Measurements from ENCODE around the gene ELMO1. TPM values are rescaled to one million over a fixed set of nuclear protein-coding genes. Genes with fewer than 3 reads are reported as not detected.

ELMO1 gene
- total RNA-seq, 1 donor from 2014 or later: 110 TPM

DNA sequence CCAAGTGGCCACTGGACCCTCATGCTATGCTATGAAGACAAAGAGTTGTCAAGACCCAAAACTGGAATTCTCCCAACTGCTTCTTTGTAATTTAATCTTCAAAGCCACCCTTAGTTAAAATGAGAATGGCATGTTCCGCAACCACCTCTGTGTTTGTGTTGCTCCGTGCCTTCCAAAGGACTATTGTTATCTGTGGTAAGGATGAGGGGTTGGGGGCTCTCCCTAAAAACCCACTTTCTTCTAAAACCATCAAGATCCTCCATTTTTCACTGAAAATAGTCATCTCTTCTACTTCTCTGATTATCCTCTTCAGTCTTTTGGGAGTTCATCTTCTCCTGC lies 502.3 kb downstream of the ELMO1 start:
- H3K4me3 Mint-ChIP-seq: no peak overlapping the region

GRCh38 chr7:36945612-36946400 lies 502.9 kb downstream of the ELMO1 start:
- peaks cover 79% of the 10 kb centered on the region for H3K36me3 Mint-ChIP-seq (ENCODE audit: low read depth)
- no peak overlapping the region for H3K4me3 Mint-ChIP-seq
- DNase-seq: no peak
- H3K4me1 Mint-ChIP-seq: peaks cover 23% of the 10 kb centered on the region
- intact Hi-C loops (cut with micrococcal nuclease): no loop called here
- H3K9me3 Mint-ChIP-seq: peaks cover 34% of the 10 kb centered on the region
- no peaks in the 10 kb centered on the region for H3K27me3 Mint-ChIP-seq
- no peak overlapping the region for H3K27ac Mint-ChIP-seq

More for the DNA sequence above, 502.3 kb downstream of the ELMO1 start:
- H3K9me3 Mint-ChIP-seq: peaks cover 34% of the 10 kb centered on the region
- no peaks in the 10 kb centered on the region for H3K27me3 Mint-ChIP-seq
- H3K27ac Mint-ChIP-seq: no peak overlapping the region
- peaks cover 27% of the 10 kb centered on the region for H3K4me1 Mint-ChIP-seq
- peaks cover 80% of the 10 kb centered on the region for H3K36me3 Mint-ChIP-seq (ENCODE audit: low read depth)
- intact Hi-C loops (cut with micrococcal nuclease): no loop called here
- DNase-seq: no peak

DNA sequence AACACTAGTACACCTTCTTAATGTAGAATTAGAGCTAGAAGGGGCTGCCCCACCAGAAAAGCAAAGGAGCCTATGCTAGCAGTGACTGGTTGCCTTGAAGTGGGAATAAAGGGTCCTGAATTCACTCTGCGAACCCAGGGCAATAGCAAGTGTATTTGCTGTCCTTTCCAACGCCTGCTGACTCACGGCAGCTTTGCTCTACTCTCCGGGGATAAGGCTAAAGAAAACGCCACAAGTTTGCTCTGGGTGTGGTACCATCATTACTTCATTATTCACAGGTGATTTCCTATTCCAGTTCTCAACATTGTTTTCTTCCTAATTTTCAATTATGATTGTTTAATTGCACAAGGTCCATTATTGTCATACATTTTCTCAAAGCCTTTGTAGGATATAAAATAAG lies 503.8 kb downstream of the ELMO1 start:
- intact Hi-C loops (cut with micrococcal nuclease): no loop called here
- H3K4me3 Mint-ChIP-seq: no peak overlapping the region
- H3K4me1 Mint-ChIP-seq: peaks cover 20% of the 10 kb centered on the region

GRCh38 chr7:36943591-36944435 lies 504.9 kb downstream of the ELMO1 start:
- H3K4me1 Mint-ChIP-seq: peaks cover 21% of the 10 kb centered on the region
- H3K27ac Mint-ChIP-seq: peak overlapping the region; percentile 69
- no peak for DNase-seq
- H3K4me3 Mint-ChIP-seq: no peak overlapping the region
- intact Hi-C loops (cut with micrococcal nuclease): no loop called here
- H3K36me3 Mint-ChIP-seq (ENCODE audit: low read depth): peaks cover 78% of the 10 kb centered on the region
- H3K27me3 Mint-ChIP-seq: no peaks in the 10 kb centered on the region
- H3K9me3 Mint-ChIP-seq: peaks cover 25% of the 10 kb centered on the region

More for the DNA sequence above, 503.8 kb downstream of the ELMO1 start:
- no peak overlapping the region for H3K27ac Mint-ChIP-seq
- no peak for DNase-seq
- H3K36me3 Mint-ChIP-seq (ENCODE audit: low read depth): peaks cover 79% of the 10 kb centered on the region
- H3K27me3 Mint-ChIP-seq: no peaks in the 10 kb centered on the region
- peaks cover 33% of the 10 kb centered on the region for H3K9me3 Mint-ChIP-seq

DNA sequence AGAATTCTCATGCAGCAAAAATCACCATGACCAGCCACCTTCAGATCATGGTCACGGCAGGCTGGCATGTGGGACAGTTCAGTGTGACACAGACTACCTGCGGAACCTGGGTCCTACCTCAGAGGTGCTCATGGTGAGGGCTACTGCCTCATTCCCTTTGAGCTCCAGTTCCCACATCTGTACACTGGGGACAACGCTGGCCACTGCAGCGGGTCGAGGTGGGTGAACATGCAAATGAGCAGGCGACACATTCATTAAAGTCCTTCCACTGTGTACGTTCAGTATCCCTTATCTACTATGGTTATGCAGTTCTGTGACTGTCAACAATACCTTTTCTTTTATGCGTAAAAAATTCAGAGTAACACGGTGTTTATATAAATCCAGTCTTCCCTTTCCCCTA lies 505.7 kb downstream of the ELMO1 start:
- H3K27me3 Mint-ChIP-seq: no peaks in the 10 kb centered on the region
- H3K36me3 Mint-ChIP-seq (ENCODE audit: low read depth): peaks cover 76% of the 10 kb centered on the region
- intact Hi-C loops (cut with micrococcal nuclease): no loop called here
- no peak overlapping the region for H3K4me3 Mint-ChIP-seq
- no peak for DNase-seq
- H3K4me1 Mint-ChIP-seq: peaks cover 26% of the 10 kb centered on the region
- H3K27ac Mint-ChIP-seq: peak overlapping the region; percentile 69
- H3K9me3 Mint-ChIP-seq: peaks cover 27% of the 10 kb centered on the region

GRCh38 chr7:36942541-36942940 lies 506.1 kb downstream of the ELMO1 start:
- no peak for DNase-seq
- peaks cover 27% of the 10 kb centered on the region for H3K9me3 Mint-ChIP-seq
- H3K27ac Mint-ChIP-seq: no peak overlapping the region
- peaks cover 28% of the 10 kb centered on the region for H3K4me1 Mint-ChIP-seq
- H3K4me3 Mint-ChIP-seq: no peak overlapping the region
- H3K27me3 Mint-ChIP-seq: no peaks in the 10 kb centered on the region
- intact Hi-C loops (cut with micrococcal nuclease): no loop called here
- H3K36me3 Mint-ChIP-seq (ENCODE audit: low read depth): peaks cover 77% of the 10 kb centered on the region

DNA sequence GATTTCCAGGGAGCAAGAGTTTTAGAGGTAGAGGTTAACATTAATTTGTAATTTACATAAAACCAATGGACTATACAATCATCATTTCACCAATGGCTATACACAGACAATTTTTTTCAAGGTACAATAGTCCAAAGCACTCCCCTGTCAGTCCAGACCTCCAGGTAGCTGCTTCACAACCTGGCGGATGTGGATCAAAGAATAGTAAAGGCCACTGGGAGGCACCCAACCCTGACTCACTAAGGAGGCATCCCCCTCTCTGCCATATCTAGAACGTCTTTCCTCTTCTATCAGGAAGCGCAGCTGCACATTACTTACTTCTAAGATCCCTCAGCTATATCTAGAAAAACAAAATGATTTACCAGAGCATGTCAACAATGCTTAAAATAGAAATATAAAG lies 506.6 kb downstream of the ELMO1 start:
- no peak overlapping the region for H3K4me3 Mint-ChIP-seq

GRCh38 chr7:36941359-36941758 lies 507.3 kb downstream of the ELMO1 start:
- peaks cover 35% of the 10 kb centered on the region for H3K9me3 Mint-ChIP-seq
- H3K27ac Mint-ChIP-seq: no peak overlapping the region
- H3K27me3 Mint-ChIP-seq: no peaks in the 10 kb centered on the region
- H3K4me1 Mint-ChIP-seq: peaks cover 31% of the 10 kb centered on the region
- H3K36me3 Mint-ChIP-seq (ENCODE audit: low read depth): peaks cover 78% of the 10 kb centered on the region
- intact Hi-C loops (cut with micrococcal nuclease): no loop called here
- H3K4me3 Mint-ChIP-seq: no peak overlapping the region
- DNase-seq: no peak

More for the DNA sequence above, 506.6 kb downstream of the ELMO1 start:
- no peak overlapping the region for H3K27ac Mint-ChIP-seq
- no peak for DNase-seq
- H3K9me3 Mint-ChIP-seq: peaks cover 30% of the 10 kb centered on the region
- intact Hi-C loops (cut with micrococcal nuclease): no loop called here
- H3K27me3 Mint-ChIP-seq: no peaks in the 10 kb centered on the region
- H3K36me3 Mint-ChIP-seq (ENCODE audit: low read depth): peaks cover 76% of the 10 kb centered on the region
- H3K4me1 Mint-ChIP-seq: peaks cover 32% of the 10 kb centered on the region

DNA sequence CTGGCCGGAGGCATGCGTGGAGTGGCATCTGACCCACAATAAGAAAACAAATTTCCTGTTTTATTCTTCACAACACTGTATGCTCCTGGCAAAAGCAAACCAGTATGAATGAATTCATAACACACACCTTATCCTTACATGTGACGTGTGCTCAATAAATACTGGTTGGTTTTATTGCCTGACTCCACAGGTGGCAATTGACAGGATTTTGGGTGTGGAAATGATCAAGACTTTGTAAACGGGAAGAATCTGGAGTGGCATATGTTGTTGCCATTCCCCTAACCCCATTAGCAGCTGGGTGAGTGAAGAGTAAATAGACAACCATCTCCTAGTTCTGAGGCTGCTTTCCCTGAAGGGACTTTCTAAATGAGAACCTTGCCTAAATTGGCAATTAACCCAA lies 508.8 kb downstream of the ELMO1 start:
- no peak for DNase-seq
- Mint-ChIP-seq H3K4me1 (peaks cover 34% of the 10 kb centered on the region), H3K4me3 (no peak overlapping the region), H3K27ac (no peak overlapping the region), H3K27me3 (no peaks in the 10 kb centered on the region), H3K36me3 (ENCODE audit: low read depth) (peaks cover 86% of the 10 kb centered on the region), H3K9me3 (peaks cover 40% of the 10 kb centered on the region)
- intact Hi-C loops (cut with micrococcal nuclease): loop anchor here (2.0 kb wide), 1 partner anchor 21 kb away; no protein-coding TSS in a partner anchor

- Mint-ChIP-seq H3K27ac (peak overlapping the region; percentile 10), H3K27me3 (no peaks in the 10 kb centered on the region), H3K9me3 (peaks cover 32% of the 10 kb centered on the region), H3K4me3 (no peak overlapping the region), H3K4me1 (peaks cover 23% of the 10 kb centered on the region), H3K36me3 (ENCODE audit: low read depth) (peaks cover 88% of the 10 kb centered on the region)
- intact Hi-C loops (cut with micrococcal nuclease): loop anchor here (2.0 kb wide), 1 partner anchor 23 kb away; no protein-coding TSS in a partner anchor
- DNase-seq: peak; percentile 90
Observed at GRCh38 chr7:36937754-36938563, 510.7 kb downstream of the ELMO1 start.

- H3K4me1 Mint-ChIP-seq: peaks cover 9% of the 10 kb centered on the region
- H3K27ac Mint-ChIP-seq: no peak overlapping the region
- no peaks in the 10 kb centered on the region for H3K27me3 Mint-ChIP-seq
- intact Hi-C loops (cut with micrococcal nuclease): no loop called here
- DNase-seq: no peak
- H3K36me3 Mint-ChIP-seq (ENCODE audit: low read depth): peaks cover 61% of the 10 kb centered on the region
- peaks cover 21% of the 10 kb centered on the region for H3K9me3 Mint-ChIP-seq
- no peak overlapping the region for H3K4me3 Mint-ChIP-seq
Observed at GRCh38 chr7:36931892-36932291, 516.8 kb downstream of the ELMO1 start.

GRCh38 chr7:36929791-36930190 lies 518.9 kb downstream of the ELMO1 start:
- Mint-ChIP-seq H3K27me3 (no peaks in the 10 kb centered on the region), H3K9me3 (peaks cover 13% of the 10 kb centered on the region), H3K4me3 (no peak overlapping the region), H3K27ac (no peak overlapping the region), H3K36me3 (ENCODE audit: low read depth) (peaks cover 43% of the 10 kb centered on the region), H3K4me1 (peaks cover 8% of the 10 kb centered on the region)
- intact Hi-C loops (cut with micrococcal nuclease): no loop called here
- no peak for DNase-seq

- intact Hi-C loops (cut with micrococcal nuclease): no loop called here
- Mint-ChIP-seq H3K27me3 (no peaks in the 10 kb centered on the region), H3K27ac (no peak overlapping the region), H3K4me1 (peaks cover 12% of the 10 kb centered on the region), H3K36me3 (ENCODE audit: low read depth) (peaks cover 41% of the 10 kb centered on the region), H3K4me3 (no peak overlapping the region), H3K9me3 (peaks cover 13% of the 10 kb centered on the region)
- DNase-seq: no peak
Observed at GRCh38 chr7:36928718-36929117, 519.9 kb downstream of the ELMO1 start.

Measured in activated CD4-positive, alpha-beta T cell treated with anti-CD3 and anti-CD28 coated beads, Interleukin-2, amount 10 ng/mL, durations not matched to agents 24 days and 14 days (primary cell).